WTC11 (cell line): ENCODE data around the gene SMIM20. TPM values are rescaled to one million over a fixed set of nuclear protein-coding genes. Genes with fewer than 3 reads are reported as not detected.

Experiments
- ATAC-seq: fragments of 200-7000 bp; cut with Tn5 transposase; 2 replicates; pipeline ENCODE4 v1.10.0; 2021; ENCODE audit warnings: mild to moderate bottlenecking, moderate library complexity
- CTCF ChIA-PET: fragments of 300-600 bp; sonication (Branson Sonifier 250); formaldehyde crosslinking; loops from one replicate; lab custom pipeline; 2021; ENCODE audit warnings: antibody characterized with exemption; lab: Charles Lee
- POLR2A ChIA-PET: fragments of 350-600 bp; sonication (Branson Sonifier 250); formaldehyde crosslinking; loops from one replicate; lab custom pipeline; 2021; ENCODE audit warnings: antibody characterized with exemption; lab: Charles Lee
- DNase-seq: peaks from one replicate; pipeline ENCODE4 v3.0.0; 2021; ENCODE audit warnings: low spot score
- H3K27ac Mint-ChIP-seq: 2 replicates; pipeline ENCODE4 v1.8.0; 2021; ENCODE audit warnings: mixed read lengths
- H3K27me3 Mint-ChIP-seq: 2 replicates; pipeline ENCODE4 v1.8.0; 2021; ENCODE audit warnings: low read depth, mild to moderate bottlenecking, moderate library complexity, mixed read lengths
- H3K36me3 Mint-ChIP-seq: 2 replicates; pipeline ENCODE4 v1.8.0; 2021; ENCODE audit warnings: mixed read lengths
- H3K4me1 Mint-ChIP-seq: 2 replicates; pipeline ENCODE4 v1.8.0; 2022; ENCODE audit warnings: mixed read lengths
- H3K4me3 Mint-ChIP-seq: 2 replicates; pipeline ENCODE4 v1.8.0; 2021; ENCODE audit warnings: mild to moderate bottlenecking, moderate library complexity, mixed read lengths
- H3K9me3 Mint-ChIP-seq: 2 replicates; pipeline ENCODE4 v1.8.0; 2021; ENCODE audit warnings: mixed read lengths
- E2F4 ChIP-seq: sonication (generic); formaldehyde crosslinking; IDR thresholded peaks from 2 replicates; pipeline ENCODE4 v1.8.1; 2022; ENCODE audit warnings: low read depth, mild to moderate bottlenecking, moderate library complexity, missing genetic modification reagents, borderline replicate concordance
- ERG ChIP-seq: fragments of 250-450 bp; sonication (Bioruptor Pico); IDR thresholded peaks from 2 replicates; pipeline ENCODE4 v1.8.0; 2021; ENCODE audit warnings: mild to moderate bottlenecking
- IRF1 ChIP-seq: sonication (generic); formaldehyde crosslinking; IDR thresholded peaks from 2 replicates; pipeline ENCODE4 v1.8.0; 2023; ENCODE audit warnings: missing genetic modification reagents
- SOX15 ChIP-seq: fragments of 250-450 bp; sonication (Bioruptor Pico); IDR thresholded peaks from 2 replicates; pipeline ENCODE4 v1.9.0; 2021; ENCODE audit warnings: mild to moderate bottlenecking
- ZNF232 ChIP-seq: sonication (generic); formaldehyde crosslinking; IDR thresholded peaks from 2 replicates; pipeline ENCODE4 v1.8.0; 2022; ENCODE audit warnings: mild to moderate bottlenecking, missing genetic modification reagents
- ZNF263 ChIP-seq: sonication (generic); formaldehyde crosslinking; IDR thresholded peaks from 2 replicates; pipeline ENCODE4 v1.8.1; 2022; ENCODE audit warnings: low read depth, mild to moderate bottlenecking, moderate library complexity, missing genetic modification reagents
- ZNF396 ChIP-seq: fragments of 250-450 bp; sonication (Bioruptor Pico); IDR thresholded peaks from 2 replicates; pipeline ENCODE4 v1.8.0; 2021; ENCODE audit warnings: mild to moderate bottlenecking, moderate library complexity, borderline replicate concordance
- total RNA-seq: library from RNA; stranded (reverse); gene quantifications from 3 replicates; pipeline ENCODE4 v1.2.3, GENCODE V29; 2021
- TF ChIP-seq, protein P1 (sequence below): fragments of 250-450 bp; sonication (Bioruptor Pico); IDR thresholded peaks from 2 replicates; pipeline ENCODE4 v2.1.2; 2022; ENCODE audit warnings: mild to moderate bottlenecking, moderate library complexity
- TF ChIP-seq, protein P2 (sequence below): fragments of 200-600 bp; IDR thresholded peaks from 2 replicates; pipeline ENCODE4 v1.8.0; 2022; ENCODE audit warnings: antibody characterized with exemption
- TF ChIP-seq, protein P3 (sequence below): sonication (generic); formaldehyde crosslinking; IDR thresholded peaks from 2 replicates; pipeline ENCODE4 v1.8.0; 2023; ENCODE audit warnings: mild to moderate bottlenecking, missing genetic modification reagents

The SMIM20 gene
- total RNA-seq, 1 experiment from 2014 or later, result 39.4 TPM

GRCh38 chr4:25901030-25901430, 13.0 kb upstream of the SMIM20 start:
- no peak overlapping the region for H3K4me3 Mint-ChIP-seq
- H3K36me3 Mint-ChIP-seq, result no peaks in the 10 kb centered on the region

More at GRCh38 chr4:25901030-25901430, 13.0 kb upstream of the SMIM20 start:
- ChIA-PET CTCF (no interaction called here), POLR2A (no interaction called here)
- Mint-ChIP-seq H3K9me3 (no peaks in the 10 kb centered on the region), H3K27me3 (no peaks in the 10 kb centered on the region), H3K27ac (no peak overlapping the region), H3K4me1 (peaks cover 15% of the 10 kb centered on the region)
- TF ChIP-seq, protein P1, sequence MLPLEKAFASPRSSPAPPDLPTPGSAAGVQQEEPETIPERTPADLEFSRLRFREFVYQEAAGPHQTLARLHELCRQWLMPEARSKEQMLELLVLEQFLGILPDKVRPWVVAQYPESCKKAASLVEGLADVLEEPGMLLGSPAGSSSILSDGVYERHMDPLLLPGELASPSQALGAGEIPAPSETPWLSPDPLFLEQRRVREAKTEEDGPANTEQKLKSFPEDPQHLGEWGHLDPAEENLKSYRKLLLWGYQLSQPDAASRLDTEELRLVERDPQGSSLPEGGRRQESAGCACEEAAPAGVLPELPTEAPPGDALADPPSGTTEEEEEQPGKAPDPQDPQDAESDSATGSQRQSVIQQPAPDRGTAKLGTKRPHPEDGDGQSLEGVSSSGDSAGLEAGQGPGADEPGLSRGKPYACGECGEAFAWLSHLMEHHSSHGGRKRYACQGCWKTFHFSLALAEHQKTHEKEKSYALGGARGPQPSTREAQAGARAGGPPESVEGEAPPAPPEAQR (CRISPR knock-in tag), result no peak
- TF ChIP-seq E2F4 (CRISPR knock-in tag) (no peak), IRF1 (CRISPR knock-in tag) (no peak), ZNF396 (CRISPR knock-in tag) (no peak), SOX15 (CRISPR knock-in tag) (no peak), ERG (no peak), ZNF263 (CRISPR knock-in tag) (no peak), ZNF232 (CRISPR knock-in tag) (no peak)
- TF ChIP-seq, protein P2, sequence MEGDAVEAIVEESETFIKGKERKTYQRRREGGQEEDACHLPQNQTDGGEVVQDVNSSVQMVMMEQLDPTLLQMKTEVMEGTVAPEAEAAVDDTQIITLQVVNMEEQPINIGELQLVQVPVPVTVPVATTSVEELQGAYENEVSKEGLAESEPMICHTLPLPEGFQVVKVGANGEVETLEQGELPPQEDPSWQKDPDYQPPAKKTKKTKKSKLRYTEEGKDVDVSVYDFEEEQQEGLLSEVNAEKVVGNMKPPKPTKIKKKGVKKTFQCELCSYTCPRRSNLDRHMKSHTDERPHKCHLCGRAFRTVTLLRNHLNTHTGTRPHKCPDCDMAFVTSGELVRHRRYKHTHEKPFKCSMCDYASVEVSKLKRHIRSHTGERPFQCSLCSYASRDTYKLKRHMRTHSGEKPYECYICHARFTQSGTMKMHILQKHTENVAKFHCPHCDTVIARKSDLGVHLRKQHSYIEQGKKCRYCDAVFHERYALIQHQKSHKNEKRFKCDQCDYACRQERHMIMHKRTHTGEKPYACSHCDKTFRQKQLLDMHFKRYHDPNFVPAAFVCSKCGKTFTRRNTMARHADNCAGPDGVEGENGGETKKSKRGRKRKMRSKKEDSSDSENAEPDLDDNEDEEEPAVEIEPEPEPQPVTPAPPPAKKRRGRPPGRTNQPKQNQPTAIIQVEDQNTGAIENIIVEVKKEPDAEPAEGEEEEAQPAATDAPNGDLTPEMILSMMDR, result no peak
- TF ChIP-seq, protein P3, sequence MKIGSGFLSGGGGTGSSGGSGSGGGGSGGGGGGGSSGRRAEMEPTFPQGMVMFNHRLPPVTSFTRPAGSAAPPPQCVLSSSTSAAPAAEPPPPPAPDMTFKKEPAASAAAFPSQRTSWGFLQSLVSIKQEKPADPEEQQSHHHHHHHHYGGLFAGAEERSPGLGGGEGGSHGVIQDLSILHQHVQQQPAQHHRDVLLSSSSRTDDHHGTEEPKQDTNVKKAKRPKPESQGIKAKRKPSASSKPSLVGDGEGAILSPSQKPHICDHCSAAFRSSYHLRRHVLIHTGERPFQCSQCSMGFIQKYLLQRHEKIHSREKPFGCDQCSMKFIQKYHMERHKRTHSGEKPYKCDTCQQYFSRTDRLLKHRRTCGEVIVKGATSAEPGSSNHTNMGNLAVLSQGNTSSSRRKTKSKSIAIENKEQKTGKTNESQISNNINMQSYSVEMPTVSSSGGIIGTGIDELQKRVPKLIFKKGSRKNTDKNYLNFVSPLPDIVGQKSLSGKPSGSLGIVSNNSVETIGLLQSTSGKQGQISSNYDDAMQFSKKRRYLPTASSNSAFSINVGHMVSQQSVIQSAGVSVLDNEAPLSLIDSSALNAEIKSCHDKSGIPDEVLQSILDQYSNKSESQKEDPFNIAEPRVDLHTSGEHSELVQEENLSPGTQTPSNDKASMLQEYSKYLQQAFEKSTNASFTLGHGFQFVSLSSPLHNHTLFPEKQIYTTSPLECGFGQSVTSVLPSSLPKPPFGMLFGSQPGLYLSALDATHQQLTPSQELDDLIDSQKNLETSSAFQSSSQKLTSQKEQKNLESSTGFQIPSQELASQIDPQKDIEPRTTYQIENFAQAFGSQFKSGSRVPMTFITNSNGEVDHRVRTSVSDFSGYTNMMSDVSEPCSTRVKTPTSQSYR (CRISPR knock-in tag), result no peak
- ATAC-seq (no peak), DNase-seq (no peak)
